ENCODE measurements around the gene STK38.
"Not testable (repeated sequence)": the region's sequence is repeated elsewhere in the genome, so short reads cannot be mapped to it uniquely, and the experiment has no call there.

STK38 gene

DNA sequence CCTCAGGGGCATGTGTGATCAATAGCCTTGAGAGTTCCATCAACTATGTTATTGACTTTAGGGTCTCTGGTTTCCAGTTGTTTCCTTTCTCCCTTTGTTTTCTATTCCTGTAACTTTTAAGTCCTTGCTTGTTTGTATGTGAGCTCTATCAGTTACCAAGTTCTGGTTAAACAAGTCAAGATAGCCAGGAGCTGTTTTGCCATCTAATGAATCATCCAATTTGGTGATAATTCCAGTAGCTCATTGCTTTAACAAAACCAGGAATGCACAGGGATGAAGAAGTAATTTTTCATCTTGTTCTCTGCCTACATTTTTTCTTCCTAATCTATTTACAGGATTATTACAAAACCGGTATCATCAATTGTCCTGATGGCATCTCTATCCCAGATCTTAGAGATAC, 68.0 kb downstream of the STK38 start:
- DNase-seq, result no peak

DNA sequence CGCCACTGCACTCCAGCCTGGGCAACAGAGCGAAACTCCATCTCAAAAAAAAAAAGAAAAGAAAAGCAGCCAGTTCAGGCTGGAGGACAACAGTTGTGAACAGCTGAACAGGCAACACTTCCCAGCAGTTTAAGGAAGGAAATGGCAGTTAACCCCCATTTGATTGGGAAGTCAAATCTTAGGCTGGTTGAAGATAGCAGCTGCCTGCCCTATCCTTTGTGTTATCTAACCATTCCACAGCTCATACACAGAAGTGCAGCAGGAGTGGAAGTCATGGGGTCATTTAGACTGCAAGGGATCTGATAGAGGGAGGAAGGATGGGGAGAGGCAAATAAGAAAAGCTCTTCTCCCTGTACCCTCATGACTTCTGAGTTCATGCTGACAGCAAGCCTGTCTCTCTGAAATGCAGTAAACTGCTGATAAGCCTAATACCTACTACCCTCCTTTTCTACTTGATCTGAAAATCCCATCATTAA, 69.2 kb downstream of the STK38 start:
- no peak for DNase-seq

DNA sequence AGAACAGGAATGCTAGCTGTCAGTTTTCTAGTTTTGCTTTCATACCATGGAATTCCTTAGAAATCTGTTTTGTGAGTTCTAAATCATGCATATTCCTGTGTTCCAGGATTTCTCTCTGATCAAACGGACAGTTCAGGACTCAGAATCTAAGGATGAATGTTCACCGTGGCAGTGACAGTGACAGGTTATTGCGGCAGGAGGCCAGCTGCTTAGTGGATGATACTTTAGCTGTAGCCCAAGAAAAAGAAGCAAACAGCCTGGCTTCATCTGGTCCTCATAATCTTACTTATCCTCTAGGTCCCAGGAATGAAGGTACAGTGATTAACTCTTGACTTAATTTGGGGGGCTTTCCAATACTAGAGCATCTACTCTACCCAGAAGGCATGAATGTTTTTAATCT, 77.3 kb downstream of the STK38 start:
- no peak for DNase-seq

DNA sequence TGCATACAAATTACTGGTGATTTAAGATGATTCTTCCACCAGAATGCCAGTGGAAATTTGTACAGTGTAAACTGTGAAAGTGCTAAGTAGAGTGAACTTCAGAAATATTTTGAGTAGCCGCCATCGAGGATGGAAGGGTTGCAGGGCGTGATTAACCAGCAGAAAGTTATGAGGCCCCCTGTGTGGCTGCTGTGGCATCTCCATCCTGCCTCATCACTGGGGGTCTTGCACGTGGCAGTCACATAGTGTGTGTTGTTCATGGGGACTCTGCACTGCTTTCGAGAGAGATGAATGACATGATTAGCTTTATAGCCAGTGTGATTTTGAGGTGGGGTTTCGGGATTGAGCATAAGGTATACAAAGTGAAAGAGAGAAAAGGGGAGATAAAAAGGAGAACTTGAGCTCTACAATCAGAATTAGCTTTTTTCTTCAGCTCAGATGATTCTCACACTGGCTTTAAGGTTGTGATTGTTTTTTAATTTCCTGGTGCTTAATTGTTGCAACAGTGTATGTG, 78.1 kb downstream of the STK38 start:
- DNase-seq, result no peak

DNA sequence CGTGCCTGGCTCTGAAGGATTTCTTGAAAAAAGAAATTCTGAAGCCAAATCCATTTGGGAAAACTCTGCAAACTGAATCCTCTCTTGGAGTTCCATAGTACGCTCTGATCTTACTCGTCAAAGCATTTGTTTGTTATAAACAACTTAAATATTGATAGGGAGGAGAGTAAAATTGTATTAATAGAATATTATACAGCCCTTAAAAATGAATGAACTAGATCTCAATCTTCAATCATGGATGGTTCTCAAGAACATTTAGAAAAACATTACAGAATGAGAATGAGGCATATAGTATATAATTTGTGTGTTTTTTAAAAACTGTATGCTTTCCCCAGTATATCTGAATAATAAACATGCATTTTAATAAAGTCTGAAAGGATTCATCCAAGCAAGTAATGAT, 79.7 kb downstream of the STK38 start:
- no peak for DNase-seq

DNA sequence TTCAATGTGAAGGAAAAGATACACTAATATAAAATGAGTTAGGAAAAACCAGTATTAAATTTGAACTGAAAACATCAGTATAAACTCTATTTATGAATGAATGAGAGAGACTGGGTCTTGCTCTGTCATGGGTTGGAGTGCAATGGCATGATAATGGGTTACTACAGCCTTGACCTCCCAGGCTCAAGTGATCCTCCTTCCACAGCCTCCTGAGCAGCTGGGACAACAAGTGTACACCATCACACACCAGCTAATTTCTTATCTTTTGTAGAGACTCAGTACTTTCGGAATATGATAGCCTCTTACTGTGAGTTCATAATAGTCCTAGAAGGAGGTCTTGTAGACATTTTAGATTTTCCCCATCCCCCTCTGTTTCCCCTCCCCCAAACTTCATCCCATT, 83.0 kb downstream of the STK38 start:
- DNase-seq, result no peak

DNA sequence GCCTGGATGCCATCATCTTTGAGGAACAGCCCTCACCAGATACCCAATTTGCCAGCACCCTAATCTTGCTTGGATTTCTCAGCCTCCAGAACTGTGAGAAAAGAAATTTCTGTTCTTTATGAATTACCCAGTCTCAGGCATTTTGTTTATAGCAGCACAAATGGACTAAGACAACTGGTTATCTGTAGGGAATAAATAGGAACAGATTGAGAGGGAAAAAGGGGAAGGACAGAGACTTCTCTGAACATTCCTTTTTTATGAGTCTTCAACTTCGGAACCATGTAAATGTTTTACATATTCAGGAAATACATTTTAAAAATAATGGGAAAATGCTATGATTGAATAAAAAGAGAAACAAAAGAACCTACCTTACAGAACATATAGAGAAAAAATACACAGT, 83.6 kb downstream of the STK38 start:
- DNase-seq, result no peak

DNA sequence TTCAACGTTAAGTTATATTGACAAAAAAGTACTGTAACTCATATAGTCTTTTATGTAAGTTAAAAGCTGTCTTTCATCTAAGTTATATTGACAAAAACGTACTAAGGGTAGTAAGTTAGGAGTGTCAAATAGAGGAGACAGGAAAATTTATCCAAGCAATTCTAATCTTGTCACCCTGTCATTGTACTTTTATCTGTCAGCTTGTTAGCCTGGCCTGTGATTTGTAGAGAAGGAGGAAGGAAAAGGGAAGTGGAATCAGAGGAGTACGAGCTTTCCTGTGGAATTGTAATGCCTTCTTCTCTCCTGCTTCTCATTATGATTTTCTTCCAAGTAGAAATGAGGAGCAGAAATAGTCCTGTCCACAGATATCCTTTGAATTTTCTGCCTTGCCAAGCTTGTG, 85.6 kb downstream of the STK38 start:
- no peak for DNase-seq

DNA sequence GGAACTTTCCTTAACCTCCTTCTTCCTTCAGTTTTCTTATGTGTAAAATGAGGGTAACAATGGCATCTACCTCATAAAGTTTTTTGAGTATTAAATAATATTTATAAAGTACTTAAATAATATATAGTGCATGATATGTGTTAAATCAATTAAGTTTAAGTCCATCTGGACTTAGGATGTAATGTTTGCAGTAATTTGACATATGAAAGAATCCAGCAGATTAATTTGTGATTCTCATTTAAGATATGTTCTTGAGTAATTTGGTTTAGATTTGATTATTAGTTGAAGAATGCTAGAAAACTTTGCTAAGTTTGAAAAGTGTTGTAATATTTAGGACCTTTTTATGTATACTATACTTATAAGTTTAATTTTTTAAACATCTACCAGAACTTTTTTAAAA, 86.4 kb downstream of the STK38 start:
- DNase-seq, result no peak

DNA sequence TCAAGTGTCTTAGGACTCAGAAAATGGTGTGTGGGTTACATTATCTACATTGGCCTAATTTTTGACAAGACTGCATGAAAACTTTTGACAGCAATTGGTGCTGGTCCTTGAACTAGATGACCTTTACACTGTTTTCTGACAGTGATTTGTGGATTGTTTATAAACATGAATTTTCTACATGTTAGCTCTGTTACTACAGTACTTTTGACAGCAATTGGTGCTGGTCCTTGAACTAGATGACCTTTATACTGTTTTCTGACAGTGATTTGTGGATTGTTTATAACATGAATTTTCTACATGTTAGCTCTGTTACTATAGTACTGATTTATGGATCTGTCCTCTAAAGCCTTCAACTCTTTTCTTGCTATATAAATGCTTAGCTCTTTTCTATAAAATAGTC, 87.8 kb downstream of the STK38 start:
- no peak for DNase-seq

DNA sequence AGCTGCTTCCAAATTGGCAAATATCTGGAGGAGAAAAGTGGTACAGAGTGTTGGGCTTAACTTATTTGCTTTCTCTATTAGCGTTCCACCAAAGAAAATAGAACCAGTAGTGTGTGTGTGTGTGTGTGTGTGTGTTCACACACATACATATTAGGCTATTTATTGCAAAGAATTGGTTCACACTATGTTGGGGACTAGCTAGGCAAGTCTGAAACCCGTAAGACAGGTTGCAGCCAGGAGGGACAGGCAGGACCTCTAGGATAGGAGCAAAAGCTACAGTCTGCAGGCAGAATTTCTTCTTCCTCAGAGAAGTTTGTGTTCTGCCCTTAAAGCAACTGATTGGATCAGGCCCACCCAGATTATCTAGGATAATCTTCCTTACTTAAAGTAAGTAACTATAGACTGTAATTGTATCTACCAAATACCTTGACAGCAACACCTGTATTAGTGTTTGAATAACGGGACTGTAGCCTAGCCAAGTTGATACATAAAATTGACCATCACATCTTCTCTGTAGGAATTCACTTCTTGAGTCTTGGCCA, 91.7 kb downstream of the STK38 start:
- no peak for DNase-seq

DNA sequence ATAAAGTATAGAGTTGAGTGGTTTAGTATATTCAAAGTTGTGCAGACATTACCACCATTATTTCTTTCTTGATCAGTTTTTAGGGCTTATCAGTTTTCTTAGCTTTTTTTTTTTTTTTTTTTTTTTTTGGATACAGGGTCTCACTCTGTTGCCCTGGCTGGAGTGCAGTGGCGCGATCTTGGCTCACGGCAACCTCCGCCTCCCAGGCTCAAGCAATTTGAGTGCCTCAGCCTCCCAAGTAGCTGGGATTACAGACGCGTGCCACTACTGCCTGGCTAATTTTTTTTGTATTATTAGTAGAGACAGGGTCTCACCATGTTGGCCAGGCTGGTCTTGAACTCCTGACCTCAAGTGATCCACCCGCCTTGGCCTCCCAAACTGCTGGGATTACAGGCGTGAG, 94.4 kb downstream of the STK38 start:
- not testable (repeated sequence) for DNase-seq

DNA sequence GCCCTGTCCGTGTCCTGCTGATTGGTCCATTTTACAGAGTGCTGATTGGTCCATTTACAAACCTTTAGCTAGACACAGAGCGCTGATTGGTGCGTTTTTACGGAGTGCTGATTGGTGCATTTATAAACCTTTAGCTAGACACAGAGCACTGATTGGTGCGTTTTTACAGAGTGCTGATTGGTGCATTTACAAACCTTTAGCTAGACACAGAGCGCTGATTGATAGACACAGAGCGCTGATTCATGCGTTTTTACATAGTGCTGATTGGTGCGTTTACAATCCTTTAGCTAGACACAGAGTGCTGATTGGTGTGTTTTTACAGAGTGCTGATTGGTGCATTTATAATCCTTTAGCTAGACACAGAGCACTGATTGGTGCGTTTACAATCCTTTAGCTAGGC, 98.1 kb downstream of the STK38 start:
- DNase-seq, result not testable (repeated sequence)

DNA sequence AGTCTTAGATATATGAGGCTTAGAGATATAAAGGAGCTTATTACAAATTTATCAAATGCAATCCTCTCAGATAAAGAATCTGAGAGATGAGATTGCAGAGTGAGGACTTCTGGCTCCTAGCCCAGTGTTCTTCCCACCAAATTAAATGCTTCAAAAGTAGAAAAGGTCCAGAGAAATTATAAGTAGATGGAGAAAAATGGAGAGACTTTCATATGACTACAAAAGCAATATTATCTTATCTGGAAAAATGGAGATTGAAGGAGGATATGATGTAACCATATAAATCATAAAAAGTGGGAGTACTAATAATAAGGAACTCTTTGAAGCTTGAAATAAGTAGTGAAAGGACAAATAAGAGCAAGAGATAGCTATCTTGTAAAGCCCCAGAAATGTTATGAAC, 101.7 kb downstream of the STK38 start:
- no peak for DNase-seq

DNA sequence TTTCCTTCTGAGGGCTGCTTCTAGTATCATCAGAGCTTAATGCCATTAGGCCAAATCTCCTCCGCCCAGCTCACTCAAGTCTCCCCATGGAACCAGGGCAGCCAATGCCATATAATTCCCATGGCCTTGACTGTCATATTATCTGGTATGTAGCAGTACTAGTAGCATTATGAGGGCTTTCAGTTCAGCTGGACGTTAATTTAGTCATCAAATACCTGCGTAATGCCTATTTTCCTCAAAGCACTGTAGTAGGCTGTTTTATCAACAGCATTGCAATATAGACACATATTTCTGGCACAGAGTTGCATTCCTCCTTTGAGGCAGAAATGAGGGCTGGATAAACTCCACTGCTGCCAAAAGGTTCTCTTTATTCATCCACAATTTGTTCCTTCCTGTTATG, 102.8 kb downstream of the STK38 start:
- DNase-seq, result no peak

Measured in activated CD8-positive, alpha-beta memory T cell treated with anti-CD3 and anti-CD28 coated beads for 24 hours (primary cell).